GM12878 (cell line): Measurements from ENCODE around the gene SH2B2.
"Not testable (repeated sequence)": the region's sequence is repeated elsewhere in the genome, so short reads cannot be mapped to it uniquely, and the experiment has no call there.

Source experiments
- CHD2 ChIP-seq: IDR thresholded peaks from 2 replicates; pipeline ENCODE4 v1.6.1; 2011; ENCODE audit warnings: low read depth, low read length, improper control_type of control experiment, borderline replicate concordance
- MYC ChIP-seq: IDR thresholded peaks from 2 replicates; pipeline ENCODE4 v1.6.1; 2011; ENCODE audit warnings: mild to moderate bottlenecking, low read length, moderate library complexity, inconsistent platforms; ENCODE audit not compliant: insufficient read depth, insufficient replicate concordance, insufficient read length, severe bottlenecking
- TF ChIP-seq, protein P1 (sequence below), 3 experiments: IDR thresholded peaks in 2 of 3; conservative IDR thresholded peaks in 1 of 3; 2 replicates each; pipeline ENCODE4 v1.5.1; 2011; ENCODE audit warnings: low read depth in 3 of 3, low read length in 3 of 3, mild to moderate bottlenecking in 3 of 3, control low read depth in 2 of 3, moderate library complexity in 2 of 3, inconsistent platforms in 1 of 3, mixed read lengths in 1 of 3; ENCODE audit not compliant: control insufficient read depth in 2 of 3, insufficient read depth in 1 of 3; ENCODE audit errors: extremely low read depth in 1 of 3
- TF ChIP-seq, protein P2 (sequence below): IDR thresholded peaks from 2 replicates; pipeline ENCODE4 v1.6.1; 2011; ENCODE audit warnings: borderline replicate concordance, low read depth, mild to moderate bottlenecking, moderate library complexity, mixed read lengths, low read length; ENCODE audit not compliant: insufficient read depth; ENCODE audit errors: extremely low read length

DNA sequence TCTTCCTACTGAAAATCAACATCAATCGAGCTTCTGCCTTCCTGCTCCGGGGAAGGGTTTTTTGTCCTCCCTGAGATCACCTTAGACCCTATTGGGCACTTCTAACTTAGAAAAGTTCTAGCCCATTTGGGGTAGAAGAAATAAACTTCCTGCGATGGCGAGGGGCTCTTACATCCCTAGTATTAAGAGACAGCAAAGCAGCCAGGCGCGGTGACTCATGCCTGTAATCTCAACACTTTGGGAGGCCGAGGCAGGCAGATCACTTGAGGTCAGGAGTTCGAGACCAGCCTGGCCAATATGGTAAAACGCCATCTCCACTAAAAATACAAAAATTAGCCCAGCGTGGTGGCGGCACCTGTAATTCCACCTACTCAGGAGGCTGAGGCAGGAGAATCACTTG lies 38.4 kb downstream of the SH2B2 start:
- TF ChIP-seq CHD2, MYC: not testable (repeated sequence)
- TF ChIP-seq, protein P1, sequence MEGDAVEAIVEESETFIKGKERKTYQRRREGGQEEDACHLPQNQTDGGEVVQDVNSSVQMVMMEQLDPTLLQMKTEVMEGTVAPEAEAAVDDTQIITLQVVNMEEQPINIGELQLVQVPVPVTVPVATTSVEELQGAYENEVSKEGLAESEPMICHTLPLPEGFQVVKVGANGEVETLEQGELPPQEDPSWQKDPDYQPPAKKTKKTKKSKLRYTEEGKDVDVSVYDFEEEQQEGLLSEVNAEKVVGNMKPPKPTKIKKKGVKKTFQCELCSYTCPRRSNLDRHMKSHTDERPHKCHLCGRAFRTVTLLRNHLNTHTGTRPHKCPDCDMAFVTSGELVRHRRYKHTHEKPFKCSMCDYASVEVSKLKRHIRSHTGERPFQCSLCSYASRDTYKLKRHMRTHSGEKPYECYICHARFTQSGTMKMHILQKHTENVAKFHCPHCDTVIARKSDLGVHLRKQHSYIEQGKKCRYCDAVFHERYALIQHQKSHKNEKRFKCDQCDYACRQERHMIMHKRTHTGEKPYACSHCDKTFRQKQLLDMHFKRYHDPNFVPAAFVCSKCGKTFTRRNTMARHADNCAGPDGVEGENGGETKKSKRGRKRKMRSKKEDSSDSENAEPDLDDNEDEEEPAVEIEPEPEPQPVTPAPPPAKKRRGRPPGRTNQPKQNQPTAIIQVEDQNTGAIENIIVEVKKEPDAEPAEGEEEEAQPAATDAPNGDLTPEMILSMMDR (IDR thresholded peaks at IDR 0.05 in 2 of 3, conservative IDR thresholded peaks at IDR 0.05 in 1 of 3; ENCODE audit: control insufficient read depth in 2 of 3, extremely low read depth in 1 of 3, insufficient read depth in 1 of 3, low read depth in 3 of 3, low read length in 3 of 3), result not testable (repeated sequence)
- TF ChIP-seq, protein P2, sequence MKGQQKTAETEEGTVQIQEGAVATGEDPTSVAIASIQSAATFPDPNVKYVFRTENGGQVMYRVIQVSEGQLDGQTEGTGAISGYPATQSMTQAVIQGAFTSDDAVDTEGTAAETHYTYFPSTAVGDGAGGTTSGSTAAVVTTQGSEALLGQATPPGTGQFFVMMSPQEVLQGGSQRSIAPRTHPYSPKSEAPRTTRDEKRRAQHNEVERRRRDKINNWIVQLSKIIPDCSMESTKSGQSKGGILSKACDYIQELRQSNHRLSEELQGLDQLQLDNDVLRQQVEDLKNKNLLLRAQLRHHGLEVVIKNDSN, result not testable (repeated sequence)
